ENCODE data around the gene ZNF488.
A peak's percentile ranks its signal among the peaks of the same experiment; 100 is the strongest.

DNA sequence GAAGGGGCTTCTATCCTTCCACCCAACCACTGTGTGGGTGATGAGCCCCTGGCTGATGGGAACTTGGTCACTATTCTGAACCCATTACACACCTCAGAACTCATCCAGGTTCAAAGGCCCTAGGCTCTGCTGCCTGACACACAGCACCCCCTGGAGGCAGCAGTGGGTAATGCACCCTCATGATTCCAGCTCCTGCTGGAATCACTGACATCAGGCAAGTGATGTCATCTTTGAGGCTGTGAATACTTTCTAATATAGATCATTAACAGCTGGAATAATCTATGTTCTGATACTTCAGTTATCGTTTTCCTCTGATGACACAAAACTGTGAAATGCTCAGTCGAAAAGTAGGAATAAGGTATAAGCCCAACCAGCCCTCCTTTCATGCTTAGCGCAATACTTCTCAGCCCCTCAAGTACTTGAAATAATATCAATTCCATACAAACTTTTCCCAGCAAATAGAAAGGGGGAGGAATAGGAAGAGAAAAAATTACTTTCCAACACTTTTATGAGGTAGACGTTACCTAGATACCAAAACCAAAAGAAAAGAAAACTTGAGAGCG is 43.4 kb downstream of the ZNF488 start:
- TF ChIP-seq, protein P1, sequence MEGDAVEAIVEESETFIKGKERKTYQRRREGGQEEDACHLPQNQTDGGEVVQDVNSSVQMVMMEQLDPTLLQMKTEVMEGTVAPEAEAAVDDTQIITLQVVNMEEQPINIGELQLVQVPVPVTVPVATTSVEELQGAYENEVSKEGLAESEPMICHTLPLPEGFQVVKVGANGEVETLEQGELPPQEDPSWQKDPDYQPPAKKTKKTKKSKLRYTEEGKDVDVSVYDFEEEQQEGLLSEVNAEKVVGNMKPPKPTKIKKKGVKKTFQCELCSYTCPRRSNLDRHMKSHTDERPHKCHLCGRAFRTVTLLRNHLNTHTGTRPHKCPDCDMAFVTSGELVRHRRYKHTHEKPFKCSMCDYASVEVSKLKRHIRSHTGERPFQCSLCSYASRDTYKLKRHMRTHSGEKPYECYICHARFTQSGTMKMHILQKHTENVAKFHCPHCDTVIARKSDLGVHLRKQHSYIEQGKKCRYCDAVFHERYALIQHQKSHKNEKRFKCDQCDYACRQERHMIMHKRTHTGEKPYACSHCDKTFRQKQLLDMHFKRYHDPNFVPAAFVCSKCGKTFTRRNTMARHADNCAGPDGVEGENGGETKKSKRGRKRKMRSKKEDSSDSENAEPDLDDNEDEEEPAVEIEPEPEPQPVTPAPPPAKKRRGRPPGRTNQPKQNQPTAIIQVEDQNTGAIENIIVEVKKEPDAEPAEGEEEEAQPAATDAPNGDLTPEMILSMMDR (IDR thresholded peaks at IDR 0.05), result peak; percentile 60 to 97 (median 85)
- no peak for TF ChIP-seq POLR2A (IDR thresholded peaks at IDR 0.05)
